Measurements from ENCODE around the gene CEMP1.

CEMP1 gene

DNA sequence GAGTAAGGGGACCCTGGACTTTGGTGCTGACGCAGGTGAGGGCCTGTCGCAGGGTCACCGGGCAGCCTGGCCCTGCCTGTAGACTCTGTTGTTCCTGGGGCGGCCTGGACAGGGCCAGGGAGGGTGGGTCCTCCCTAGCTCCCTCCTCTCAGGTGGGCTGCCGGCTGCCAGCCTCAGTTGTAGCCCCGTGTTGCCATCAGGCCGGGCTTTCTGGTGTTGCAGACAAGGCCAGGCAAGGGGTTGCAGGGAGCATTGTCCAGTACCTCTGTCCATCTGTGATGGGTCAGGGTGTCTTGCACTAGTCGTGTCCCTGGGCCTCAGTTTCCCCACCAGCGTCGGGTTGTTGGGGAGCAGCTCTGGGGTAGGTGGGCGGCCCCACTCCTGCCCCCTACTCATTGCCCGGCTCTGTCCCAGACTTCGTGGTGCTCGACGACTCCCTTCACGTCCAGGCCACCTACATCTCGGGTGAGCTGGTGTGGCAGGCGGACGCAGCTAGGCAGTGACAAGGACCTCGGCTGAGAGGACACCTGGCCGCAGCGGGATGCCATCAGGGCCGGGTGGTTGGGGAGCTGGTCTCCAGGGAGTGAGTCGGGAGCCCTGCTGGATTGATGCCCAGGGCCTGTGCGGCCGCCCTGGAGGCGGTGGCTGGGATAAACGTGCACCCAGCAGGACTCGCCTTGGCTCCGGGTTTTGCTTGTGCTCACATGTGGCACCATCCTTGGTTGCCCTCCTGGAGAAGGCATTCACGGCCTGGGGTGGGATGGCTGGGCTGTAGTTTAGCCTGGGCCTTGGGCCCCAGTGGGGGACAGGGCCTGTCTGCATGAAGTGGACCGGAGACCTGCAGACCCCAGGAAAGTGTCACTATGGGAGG is 1.9 kb downstream of the CEMP1 start:
- DNase-seq (ENCODE audit: insufficient read length) (no peak), FAIRE-seq (no peak)
- no peak for TF ChIP-seq TAF1 (IDR thresholded peaks at IDR 0.05; ENCODE audit: borderline replicate concordance, low read depth, low read length)
- 0 out of 2 replicates have a peak, but pooled peaks have one; percentile 9 for TF ChIP-seq POLR2A (IDR thresholded peaks at IDR 0.05; ENCODE audit: low read depth, low read length)

DNA sequence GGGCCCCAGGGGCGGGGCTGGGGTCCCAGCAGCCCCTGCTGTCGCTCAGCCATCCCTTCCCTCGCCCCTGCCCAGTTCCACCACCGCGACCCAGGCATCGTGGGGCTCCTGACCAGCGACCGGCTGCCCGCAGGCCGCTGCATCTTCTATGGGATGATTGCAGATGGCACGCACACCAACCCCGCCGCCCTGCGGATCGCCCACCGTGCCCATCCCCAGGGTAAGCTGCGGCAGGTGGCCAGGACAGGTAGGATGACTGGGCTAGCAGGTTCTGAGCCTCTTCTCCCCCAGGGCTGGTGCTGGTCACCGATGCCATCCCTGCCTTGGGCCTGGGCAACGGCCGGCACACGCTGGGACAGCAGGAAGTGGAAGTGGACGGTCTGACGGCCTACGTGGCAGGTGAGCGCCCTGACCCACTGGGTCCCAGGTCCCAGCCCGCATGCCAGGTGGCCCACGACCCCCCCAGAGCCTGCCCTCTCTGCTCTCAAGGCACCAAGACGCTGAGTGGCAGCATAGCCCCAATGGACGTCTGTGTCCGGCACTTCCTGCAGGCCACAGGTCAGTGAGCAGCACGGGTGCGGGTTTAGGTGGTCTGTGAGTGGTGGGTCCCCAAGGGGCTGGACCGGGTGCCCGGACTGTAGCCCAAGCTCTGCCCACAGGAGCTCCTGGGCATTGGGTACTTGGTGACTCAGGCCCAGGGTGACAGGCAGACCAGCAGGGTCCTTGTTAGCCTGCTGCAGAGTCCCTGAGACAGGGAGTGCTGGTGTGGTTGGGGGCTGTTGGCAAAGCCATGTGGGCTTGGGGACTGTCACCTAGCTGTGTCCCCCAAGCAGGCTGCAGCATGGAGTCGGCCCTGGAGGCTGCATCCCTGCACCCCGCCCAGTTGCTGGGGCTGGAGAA is 2.8 kb downstream of the CEMP1 start:
- DNase-seq (ENCODE audit: insufficient read length) (no peak), FAIRE-seq (no peak)
- TF ChIP-seq POLR2AphosphoS5 (IDR thresholded peaks at IDR 0.05; ENCODE audit: low read depth, low read length): no peak; the same call in 1 of the 2 replicates
- TF ChIP-seq POLR2A (IDR thresholded peaks at IDR 0.05; ENCODE audit: low read depth, low read length): no peak
- no peak for TF ChIP-seq TAF1 (IDR thresholded peaks at IDR 0.05; ENCODE audit: borderline replicate concordance, low read depth, low read length)

DNA sequence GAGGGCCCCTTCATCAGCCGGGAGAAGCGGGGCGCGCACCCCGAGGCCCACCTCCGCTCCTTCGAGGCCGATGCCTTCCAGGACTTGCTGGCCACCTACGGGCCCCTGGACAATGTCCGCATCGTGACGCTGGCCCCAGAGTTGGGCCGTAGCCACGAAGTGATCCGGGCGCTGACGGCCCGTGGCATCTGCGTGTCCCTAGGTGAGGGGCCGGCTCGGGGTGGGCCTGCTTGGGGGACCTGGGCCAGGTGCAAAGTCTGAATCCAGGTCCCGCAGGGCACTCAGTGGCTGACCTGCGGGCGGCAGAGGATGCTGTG is 3.5 kb downstream of the CEMP1 start:
- TF ChIP-seq POLR2A (IDR thresholded peaks at IDR 0.05; ENCODE audit: low read depth, low read length) (no peak), TAF1 (IDR thresholded peaks at IDR 0.05; ENCODE audit: borderline replicate concordance, low read depth, low read length) (no peak), POLR2AphosphoS5 (IDR thresholded peaks at IDR 0.05; ENCODE audit: low read depth, low read length) (no peak)
- FAIRE-seq (no peak), DNase-seq (ENCODE audit: insufficient read length) (no peak)

DNA sequence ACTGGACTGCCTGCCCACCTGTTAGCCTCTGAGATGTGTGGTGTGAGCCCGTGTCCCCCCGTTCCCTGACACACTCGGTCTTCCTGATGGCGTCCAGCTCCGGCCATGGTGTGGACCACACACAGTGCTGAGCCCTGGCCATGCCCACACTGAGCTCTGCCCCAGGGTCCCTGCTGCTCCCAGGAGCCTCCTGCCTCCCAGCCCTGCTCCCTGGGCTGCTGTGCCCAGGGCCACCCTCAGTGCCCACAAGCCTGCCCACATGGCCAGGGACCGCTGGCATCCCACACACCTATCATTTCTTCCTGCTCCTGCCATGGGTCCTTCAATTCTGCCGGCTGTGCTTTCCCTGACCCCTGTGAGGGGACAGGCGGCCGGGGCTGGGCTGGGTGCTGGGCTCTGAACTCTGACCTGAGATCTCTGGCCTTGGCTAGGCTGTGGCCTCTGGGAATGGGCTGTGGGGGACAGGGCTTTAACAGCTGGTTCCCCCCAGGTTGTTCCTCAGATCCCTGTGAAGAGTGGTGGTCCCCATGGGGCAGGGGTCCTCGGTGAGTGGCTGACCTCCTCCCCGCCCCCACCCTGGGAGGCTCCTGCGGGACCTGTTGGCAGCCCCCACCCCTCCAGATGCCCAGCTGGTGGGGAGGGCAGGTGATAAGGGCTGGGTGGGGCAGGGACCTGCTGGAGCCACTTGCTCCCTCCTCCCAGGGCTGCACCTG is 4.0 kb downstream of the CEMP1 start:
- no peak for TF ChIP-seq POLR2AphosphoS5 (IDR thresholded peaks at IDR 0.05; ENCODE audit: low read depth, low read length)
- TF ChIP-seq TAF1 (IDR thresholded peaks at IDR 0.05; ENCODE audit: borderline replicate concordance, low read depth, low read length): no peak
- TF ChIP-seq POLR2A (IDR thresholded peaks at IDR 0.05; ENCODE audit: low read depth, low read length): no peak
- no peak for DNase-seq (ENCODE audit: insufficient read length)
- no peak for FAIRE-seq

DNA sequence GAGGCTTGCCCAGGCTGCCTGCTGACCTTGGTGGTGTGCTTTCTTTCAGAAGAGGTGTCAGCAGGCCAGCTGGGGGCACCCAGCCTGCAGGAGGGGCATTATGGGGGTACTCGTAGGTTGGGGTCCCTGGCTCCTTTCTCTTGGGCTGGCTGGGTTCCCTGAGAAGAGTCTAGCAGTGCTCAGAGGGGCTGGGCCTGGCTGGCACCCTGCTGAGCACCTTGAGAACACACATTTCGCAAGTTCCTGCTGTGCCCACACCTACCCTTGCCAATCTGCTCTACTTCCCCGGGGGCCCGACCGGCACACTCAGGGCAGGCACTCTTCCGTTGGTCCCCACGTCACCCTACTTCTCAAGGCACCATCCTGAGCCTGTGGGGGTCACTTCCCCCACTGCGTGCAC is 5.1 kb downstream of the CEMP1 start:
- DNase-seq (ENCODE audit: insufficient read length) (no peak), FAIRE-seq (no peak)
- TF ChIP-seq TAF1 (IDR thresholded peaks at IDR 0.05; ENCODE audit: borderline replicate concordance, low read depth, low read length): no peak
- no peak for TF ChIP-seq POLR2A (IDR thresholded peaks at IDR 0.05; ENCODE audit: low read depth, low read length)
- TF ChIP-seq POLR2AphosphoS5 (IDR thresholded peaks at IDR 0.05; ENCODE audit: low read depth, low read length): no peak

DNA sequence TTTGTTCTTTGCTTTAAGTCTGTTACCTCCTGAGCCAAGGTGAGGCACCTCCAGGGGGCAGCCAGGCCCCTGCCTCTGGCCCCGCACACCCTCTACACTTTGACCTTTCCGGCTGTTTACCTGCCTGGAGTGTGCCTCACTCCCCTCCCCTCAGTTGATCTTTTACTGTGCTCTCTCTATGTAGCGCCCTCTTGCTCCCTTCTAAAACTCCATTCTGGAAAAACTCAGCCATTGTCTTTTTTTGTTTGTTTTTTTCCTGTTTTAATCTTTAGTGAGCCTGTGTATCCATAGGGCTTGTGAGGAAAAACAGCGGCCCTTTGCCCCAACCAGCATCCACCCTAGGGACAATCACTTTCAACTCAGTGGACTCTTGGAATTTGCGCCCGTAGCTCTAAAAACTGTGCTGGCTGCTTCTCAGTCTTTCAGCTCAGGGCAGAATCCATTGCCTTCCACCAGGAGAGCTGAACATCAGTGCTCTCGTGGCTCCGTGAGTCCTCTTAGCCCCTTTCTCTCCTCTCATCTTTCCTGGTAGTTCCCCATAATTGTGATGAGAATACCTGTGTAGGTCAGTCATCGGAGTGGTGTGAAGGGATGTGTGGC is 6.8 kb downstream of the CEMP1 start:
- no peak for FAIRE-seq
- TF ChIP-seq POLR2AphosphoS5 (IDR thresholded peaks at IDR 0.05; ENCODE audit: low read depth, low read length) (no peak), POLR2A (IDR thresholded peaks at IDR 0.05; ENCODE audit: low read depth, low read length) (no peak), TAF1 (IDR thresholded peaks at IDR 0.05; ENCODE audit: borderline replicate concordance, low read depth, low read length) (no peak)

DNA sequence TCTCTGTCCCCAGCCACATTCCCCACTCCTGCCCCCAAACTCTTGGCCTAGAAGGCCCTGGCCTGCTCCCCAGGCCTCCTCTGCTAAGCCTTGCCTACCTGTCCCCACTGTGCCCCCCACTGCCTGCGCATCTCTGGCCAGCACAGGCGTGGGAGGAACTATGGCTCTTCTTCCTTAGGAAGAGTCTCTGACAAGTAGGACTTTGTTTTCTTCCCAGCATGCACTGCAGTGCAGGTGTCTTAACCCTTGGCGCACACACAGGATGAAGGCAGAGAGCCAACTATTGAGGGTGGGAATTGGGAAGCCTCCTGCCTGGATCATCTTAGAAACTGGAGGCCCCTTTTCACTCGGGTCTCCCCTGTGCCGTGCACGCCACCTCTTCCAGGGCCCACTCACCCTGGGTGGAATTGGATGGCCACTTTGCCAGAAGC is 7.4 kb downstream of the CEMP1 start:
- FAIRE-seq (no peak), DNase-seq (ENCODE audit: insufficient read length) (no peak)
- TF ChIP-seq TAF1 (IDR thresholded peaks at IDR 0.05; ENCODE audit: borderline replicate concordance, low read depth, low read length) (no peak), POLR2A (IDR thresholded peaks at IDR 0.05; ENCODE audit: low read depth, low read length) (no peak), POLR2AphosphoS5 (IDR thresholded peaks at IDR 0.05; ENCODE audit: low read depth, low read length) (no peak)

More for the DNA sequence above, 6.8 kb downstream of the CEMP1 start:
- no peak for DNase-seq (ENCODE audit: insufficient read length)

DNA sequence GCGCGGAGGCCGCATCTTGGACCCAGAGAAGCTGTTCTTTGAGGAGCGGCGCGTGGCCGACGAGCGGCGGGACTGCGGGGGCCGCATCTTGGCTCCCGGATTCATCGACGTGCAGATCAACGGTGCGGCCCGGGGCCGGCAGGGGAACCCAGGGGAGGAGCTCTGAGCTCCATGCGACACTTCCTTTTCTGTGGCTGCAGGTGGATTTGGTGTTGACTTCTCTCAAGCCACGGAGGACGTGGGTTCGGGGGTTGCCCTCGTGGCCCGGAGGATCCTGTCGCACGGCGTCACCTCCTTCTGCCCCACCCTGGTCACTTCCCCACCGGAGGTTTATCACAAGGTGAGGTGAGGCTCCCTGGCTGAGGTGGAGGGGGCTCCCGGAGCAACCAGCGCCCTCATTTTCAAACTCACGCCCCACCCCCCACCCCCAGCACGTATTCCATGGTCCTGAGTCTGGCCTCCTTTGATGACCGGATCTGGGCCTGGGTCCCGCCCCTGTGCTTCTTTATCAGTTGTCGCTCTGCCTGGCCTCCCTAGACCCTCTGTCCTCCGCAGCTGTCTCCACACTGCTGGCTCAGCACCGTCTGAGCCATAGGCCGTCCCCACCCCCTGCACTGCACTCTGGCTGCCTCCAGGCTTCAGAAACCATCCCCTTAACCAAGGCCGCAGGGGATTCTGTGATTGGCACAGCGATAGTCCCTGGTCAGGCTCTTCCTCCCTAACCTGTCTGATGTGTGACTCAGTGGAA is 10.2 kb downstream of the CEMP1 start:
- DNase-seq (ENCODE audit: insufficient read length) (peak; percentile 67), FAIRE-seq (no peak)
- TF ChIP-seq TAF1 (IDR thresholded peaks at IDR 0.05; ENCODE audit: borderline replicate concordance, low read depth, low read length): no peak
- TF ChIP-seq POLR2A (IDR thresholded peaks at IDR 0.05; ENCODE audit: low read depth, low read length): no peak
- no peak; the same call in 1 of the 2 replicates for TF ChIP-seq POLR2AphosphoS5 (IDR thresholded peaks at IDR 0.05; ENCODE audit: low read depth, low read length)

DNA sequence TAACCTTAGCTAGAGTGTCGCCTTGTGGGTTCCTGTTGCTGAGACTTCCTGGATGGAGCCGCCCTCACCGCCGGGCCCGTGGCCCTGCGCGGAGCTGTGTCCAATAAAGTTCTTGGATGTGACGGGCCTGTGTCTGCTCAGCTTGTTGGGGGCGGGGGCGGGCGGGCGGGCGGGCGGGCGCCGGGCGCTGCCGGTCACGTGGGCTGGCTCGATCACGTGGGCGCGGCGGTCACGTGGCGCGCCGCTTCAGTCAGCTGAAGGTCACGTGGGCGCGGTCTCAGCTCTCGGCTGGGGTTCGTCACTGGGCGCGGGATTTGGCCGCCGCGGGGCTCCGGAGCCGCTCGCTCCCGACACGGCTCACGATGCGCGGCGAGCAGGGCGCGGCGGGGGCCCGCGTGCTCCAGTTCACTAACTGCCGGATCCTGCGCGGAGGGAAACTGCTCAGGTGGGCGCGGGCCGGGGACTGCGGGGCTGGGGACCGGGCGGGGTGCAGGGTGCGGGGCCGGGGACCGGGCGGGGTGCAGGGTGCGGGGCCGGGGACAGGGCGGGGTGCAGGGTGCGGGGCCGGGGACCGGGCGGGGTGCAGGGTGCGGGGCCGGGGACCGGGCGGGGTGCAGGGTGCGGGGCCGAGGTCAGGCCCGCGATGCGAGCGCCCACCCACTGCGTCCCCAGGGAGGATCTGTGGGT is 11.0 kb downstream of the CEMP1 start, which contains the start of gene AMDHD2:
TSS of gene AMDHD2 (plus strand) at position 275 of the 687 bp plus-strand sequence. CDS start at position 363, 88 bp downstream.
- peak; percentile 90 for FAIRE-seq
- TF ChIP-seq TAF1 (IDR thresholded peaks at IDR 0.05; ENCODE audit: borderline replicate concordance, low read depth, low read length): no peak
- peak; percentile 86 for TF ChIP-seq POLR2A (IDR thresholded peaks at IDR 0.05; ENCODE audit: low read depth, low read length)
- peak; percentile 86 for TF ChIP-seq POLR2AphosphoS5 (IDR thresholded peaks at IDR 0.05; ENCODE audit: low read depth, low read length)
- DNase-seq (ENCODE audit: insufficient read length): peak; percentile 99

DNA sequence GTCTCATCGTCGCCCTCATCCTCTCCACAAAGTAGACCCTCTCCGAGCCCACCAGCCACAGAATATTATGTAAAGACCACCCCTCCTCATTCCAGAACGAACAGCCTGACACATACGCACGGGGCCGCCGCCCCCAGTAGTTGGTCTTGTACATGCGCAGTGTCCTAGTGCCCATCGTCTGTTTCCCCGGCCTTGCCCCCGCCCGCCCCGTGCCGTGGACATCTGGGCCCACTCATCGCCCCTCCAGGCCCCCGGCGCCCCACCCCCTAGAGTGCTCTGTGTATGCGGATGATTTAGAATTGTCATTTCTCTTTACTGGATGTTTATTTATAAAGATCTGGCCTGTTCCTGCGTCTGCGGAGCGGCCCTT is 11.5 kb downstream of the CEMP1 start:
- DNase-seq (ENCODE audit: insufficient read length) (no peak), FAIRE-seq (no peak)
- TF ChIP-seq POLR2A (IDR thresholded peaks at IDR 0.05; ENCODE audit: low read depth, low read length) (no peak), POLR2AphosphoS5 (IDR thresholded peaks at IDR 0.05; ENCODE audit: low read depth, low read length) (no peak), TAF1 (IDR thresholded peaks at IDR 0.05; ENCODE audit: borderline replicate concordance, low read depth, low read length) (no peak)
